ENCODE data around the gene ARHGEF19. TPM values are rescaled to one million over a fixed set of nuclear protein-coding genes. Genes with fewer than 3 reads are reported as not detected.

Gene ARHGEF19
- total RNA-seq, 1 experiment from 2014 or later = 21.6 TPM

- BruUV-seq (replicated peaks) = no TSS peak
- in situ Hi-C loops (cut with HindIII; ENCODE audit: low pct_unique_long_range_greater_than_20kb, low sequenced_read_pairs) = no loop called here
- H3K9me3 ChIP-seq (ENCODE audit: control insufficient read depth, insufficient read depth, low read depth, low read length) = no peaks in the 10 kb centered on the region
- TF ChIP-seq TCF7L2 (IDR thresholded peaks at IDR 0.05; ENCODE audit: low read depth, low read length) = no peak
- no peak for TF ChIP-seq SIN3A (IDR thresholded peaks at IDR 0.05; ENCODE audit: borderline replicate concordance, insufficient read depth, low read depth, low read length)
- TF ChIP-seq CTCF (IDR thresholded peaks at IDR 0.05) = no peak
- TF ChIP-seq, protein P1, sequence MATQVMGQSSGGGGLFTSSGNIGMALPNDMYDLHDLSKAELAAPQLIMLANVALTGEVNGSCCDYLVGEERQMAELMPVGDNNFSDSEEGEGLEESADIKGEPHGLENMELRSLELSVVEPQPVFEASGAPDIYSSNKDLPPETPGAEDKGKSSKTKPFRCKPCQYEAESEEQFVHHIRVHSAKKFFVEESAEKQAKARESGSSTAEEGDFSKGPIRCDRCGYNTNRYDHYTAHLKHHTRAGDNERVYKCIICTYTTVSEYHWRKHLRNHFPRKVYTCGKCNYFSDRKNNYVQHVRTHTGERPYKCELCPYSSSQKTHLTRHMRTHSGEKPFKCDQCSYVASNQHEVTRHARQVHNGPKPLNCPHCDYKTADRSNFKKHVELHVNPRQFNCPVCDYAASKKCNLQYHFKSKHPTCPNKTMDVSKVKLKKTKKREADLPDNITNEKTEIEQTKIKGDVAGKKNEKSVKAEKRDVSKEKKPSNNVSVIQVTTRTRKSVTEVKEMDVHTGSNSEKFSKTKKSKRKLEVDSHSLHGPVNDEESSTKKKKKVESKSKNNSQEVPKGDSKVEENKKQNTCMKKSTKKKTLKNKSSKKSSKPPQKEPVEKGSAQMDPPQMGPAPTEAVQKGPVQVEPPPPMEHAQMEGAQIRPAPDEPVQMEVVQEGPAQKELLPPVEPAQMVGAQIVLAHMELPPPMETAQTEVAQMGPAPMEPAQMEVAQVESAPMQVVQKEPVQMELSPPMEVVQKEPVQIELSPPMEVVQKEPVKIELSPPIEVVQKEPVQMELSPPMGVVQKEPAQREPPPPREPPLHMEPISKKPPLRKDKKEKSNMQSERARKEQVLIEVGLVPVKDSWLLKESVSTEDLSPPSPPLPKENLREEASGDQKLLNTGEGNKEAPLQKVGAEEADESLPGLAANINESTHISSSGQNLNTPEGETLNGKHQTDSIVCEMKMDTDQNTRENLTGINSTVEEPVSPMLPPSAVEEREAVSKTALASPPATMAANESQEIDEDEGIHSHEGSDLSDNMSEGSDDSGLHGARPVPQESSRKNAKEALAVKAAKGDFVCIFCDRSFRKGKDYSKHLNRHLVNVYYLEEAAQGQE (IDR thresholded peaks at IDR 0.05; ENCODE audit: insufficient read depth in 1 of 2, low read depth in 2 of 2, low read length in 1 of 2) = no peak
- TF ChIP-seq POLR2AphosphoS5 (IDR thresholded peaks at IDR 0.05; ENCODE audit: low read depth, low read length) = no peak
- H3K27ac ChIP-seq (ENCODE audit: low read length) = no peak overlapping the region
- ChIA-PET POLR2A (interaction anchor here (0.6 kb wide), 1 partner anchor 67 kb away, joined by 4 read pairs; no protein-coding TSS in a partner anchor), CTCF (no interaction called here)
- intact Hi-C loops (cut with micrococcal nuclease; ENCODE audit: unreplicated experiment) = no loop called here
- H3K4me1 ChIP-seq (ENCODE audit: control insufficient read depth, insufficient read depth, low read length) = peaks cover 6% of the 10 kb centered on the region
- no peak for DNase-seq (ENCODE audit: low read depth, low spot score)
- no peak for ATAC-seq
- H3K4me3 ChIP-seq (ENCODE audit: low read depth in 2 of 2, low read length in 2 of 2) = no peak overlapping the region
- H3K36me3 ChIP-seq (ENCODE audit: control insufficient read depth, insufficient read depth, low read length) = no peaks in the 10 kb centered on the region
- H3K27me3 ChIP-seq (ENCODE audit: control insufficient read depth, insufficient read depth, low read length) = no peaks in the 10 kb centered on the region
Observed at GRCh38 chr1:16231331-16232315, 19.2 kb upstream of the ARHGEF19 start.

- no TSS peak for BruUV-seq (replicated peaks)
- DNase-seq (ENCODE audit: low read depth, low spot score) (no peak), ATAC-seq (peak; percentile 44)
- no peak for TF ChIP-seq TCF7L2 (IDR thresholded peaks at IDR 0.05; ENCODE audit: low read depth, low read length)
- TF ChIP-seq CTCF (IDR thresholded peaks at IDR 0.05) = no peak
- no peak for TF ChIP-seq SIN3A (IDR thresholded peaks at IDR 0.05; ENCODE audit: borderline replicate concordance, insufficient read depth, low read depth, low read length)
- TF ChIP-seq POLR2AphosphoS5 (IDR thresholded peaks at IDR 0.05; ENCODE audit: low read depth, low read length) = no peak
- intact Hi-C loops (cut with micrococcal nuclease; ENCODE audit: unreplicated experiment) (no loop called here), in situ Hi-C loops (cut with HindIII; ENCODE audit: low pct_unique_long_range_greater_than_20kb, low sequenced_read_pairs) (no loop called here)
- Histone ChIP-seq H3K27ac (ENCODE audit: low read length) (no peak overlapping the region), H3K27me3 (ENCODE audit: control insufficient read depth, insufficient read depth, low read length) (no peaks in the 10 kb centered on the region), H3K36me3 (ENCODE audit: control insufficient read depth, insufficient read depth, low read length) (no peaks in the 10 kb centered on the region), H3K4me3 (ENCODE audit: low read depth in 2 of 2, low read length in 2 of 2) (no peak overlapping the region), H3K4me1 (ENCODE audit: control insufficient read depth, insufficient read depth, low read length) (no peaks in the 10 kb centered on the region), H3K9me3 (ENCODE audit: control insufficient read depth, insufficient read depth, low read depth, low read length) (no peaks in the 10 kb centered on the region)
- POLR2A ChIA-PET = interaction anchor here (0.6 kb wide), 1 partner anchor 66 kb away, joined by 4 read pairs; no protein-coding TSS in a partner anchor
- CTCF ChIA-PET = no interaction called here
Observed at GRCh38 chr1:16230744-16231143, 18.3 kb upstream of the ARHGEF19 start.

Measured in Panc1 (cell line).